Cardiac atrium fibroblast (primary cell): ENCODE measurements around the gene ZNF76. TPM values are rescaled to one million over a fixed set of nuclear protein-coding genes. Genes with fewer than 3 reads are reported as not detected.

Source experiments
- total RNA-seq: library from RNA; depleted of rRNA; stranded (reverse); fragments of >200 nt; gene quantifications from 2 replicates; pipeline ENCODE4 v1.2.3, GENCODE V29; 2015

The ZNF76 gene
- total RNA-seq, result 12.3 and 16.1 TPM in 2 replicates

DNA sequence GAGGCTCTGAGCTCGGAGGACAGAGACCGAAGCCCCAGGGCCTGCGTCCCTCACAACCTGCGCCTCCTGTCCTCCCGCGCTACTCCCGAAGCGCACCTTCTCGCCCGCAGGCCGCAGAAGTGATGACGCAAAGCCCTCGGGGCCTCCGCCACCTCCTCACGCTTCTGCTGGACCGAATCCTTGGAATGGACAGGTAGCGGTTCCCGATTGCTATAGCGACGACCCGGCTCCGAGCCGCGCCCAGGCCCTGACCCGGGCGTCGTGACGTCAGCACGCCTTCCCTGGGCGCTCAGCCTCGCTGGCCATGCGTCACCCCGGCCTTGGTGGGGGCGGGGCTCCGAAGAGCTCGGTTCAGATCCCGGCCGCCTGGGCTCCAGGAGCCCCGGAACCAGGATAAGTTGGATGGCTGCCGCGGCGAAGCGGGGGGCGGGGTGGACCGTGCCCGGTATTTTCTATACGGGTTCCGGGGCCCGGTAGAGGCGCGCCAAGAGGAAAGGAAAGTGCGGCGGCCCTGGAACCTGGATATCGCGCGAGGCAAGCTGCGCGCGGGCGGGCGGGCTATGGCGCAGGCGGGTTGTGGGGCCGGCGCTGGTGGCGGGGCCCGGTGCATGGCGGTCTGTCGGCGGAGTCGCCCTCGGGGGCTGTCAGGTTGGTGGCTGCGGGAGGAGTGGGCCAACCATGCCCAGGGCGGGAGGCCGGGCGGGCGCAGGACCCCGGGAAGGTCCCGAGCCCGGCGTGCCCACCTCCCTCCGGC is at the start of gene ZNF76:
Gene ZNF76, plus strand, starts transcription at position 542 of the 754 bp plus-strand sequence. CDS start 21,417 bp downstream, outside the sequence.

DNA sequence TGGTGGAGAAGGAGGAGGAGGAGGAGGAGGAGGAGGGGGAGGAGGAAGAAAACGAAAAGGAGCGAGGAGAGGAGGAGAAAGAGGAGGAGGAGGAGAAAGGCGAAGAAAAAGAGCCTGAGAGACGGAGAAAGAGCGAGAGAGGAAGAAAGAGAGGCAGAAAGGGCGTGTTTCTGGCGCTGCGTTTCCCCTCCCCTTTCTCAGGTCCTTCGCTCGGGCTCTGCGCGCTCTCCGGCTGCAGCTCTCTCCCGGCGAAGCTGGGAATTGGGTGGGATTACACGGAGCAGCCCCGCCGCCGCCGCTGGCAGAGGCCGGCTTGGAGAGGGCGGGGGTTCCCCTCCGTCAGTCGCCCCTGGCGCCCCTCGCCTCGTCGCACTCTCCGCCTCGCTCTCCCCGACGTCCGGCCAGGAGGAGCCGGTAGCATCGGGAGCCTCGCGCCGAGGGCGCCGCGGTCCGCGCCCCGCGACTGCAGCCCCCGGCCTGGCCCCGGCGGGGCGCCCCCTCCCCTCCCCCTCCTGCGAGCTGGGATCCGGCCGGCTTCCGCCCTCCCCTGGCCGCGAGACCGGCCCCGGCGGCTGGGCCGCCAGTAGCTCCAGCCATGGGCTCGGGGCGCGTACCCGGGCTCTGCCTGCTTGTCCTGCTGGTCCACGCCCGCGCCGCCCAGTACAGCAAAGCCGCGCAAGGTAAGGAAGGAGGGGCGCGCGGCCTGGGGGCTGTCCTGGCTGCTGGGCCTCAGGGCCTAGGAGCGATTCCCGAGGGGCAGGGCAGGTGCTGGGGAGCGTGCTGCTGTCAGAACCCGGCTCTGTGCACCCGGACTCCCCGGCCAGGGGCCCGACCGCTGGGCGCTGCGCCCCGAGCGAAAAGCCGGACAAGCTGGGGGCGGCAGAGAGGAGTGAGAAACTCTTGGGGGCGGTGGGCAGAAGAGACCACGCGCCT is 45.4 kb upstream of the ZNF76 start, which contains the start of gene SCUBE3:
Gene SCUBE3, plus strand, starts transcription at position 133 of the 933 bp plus-strand sequence. Its CDS starts 463 bp downstream, at position 596.

DNA sequence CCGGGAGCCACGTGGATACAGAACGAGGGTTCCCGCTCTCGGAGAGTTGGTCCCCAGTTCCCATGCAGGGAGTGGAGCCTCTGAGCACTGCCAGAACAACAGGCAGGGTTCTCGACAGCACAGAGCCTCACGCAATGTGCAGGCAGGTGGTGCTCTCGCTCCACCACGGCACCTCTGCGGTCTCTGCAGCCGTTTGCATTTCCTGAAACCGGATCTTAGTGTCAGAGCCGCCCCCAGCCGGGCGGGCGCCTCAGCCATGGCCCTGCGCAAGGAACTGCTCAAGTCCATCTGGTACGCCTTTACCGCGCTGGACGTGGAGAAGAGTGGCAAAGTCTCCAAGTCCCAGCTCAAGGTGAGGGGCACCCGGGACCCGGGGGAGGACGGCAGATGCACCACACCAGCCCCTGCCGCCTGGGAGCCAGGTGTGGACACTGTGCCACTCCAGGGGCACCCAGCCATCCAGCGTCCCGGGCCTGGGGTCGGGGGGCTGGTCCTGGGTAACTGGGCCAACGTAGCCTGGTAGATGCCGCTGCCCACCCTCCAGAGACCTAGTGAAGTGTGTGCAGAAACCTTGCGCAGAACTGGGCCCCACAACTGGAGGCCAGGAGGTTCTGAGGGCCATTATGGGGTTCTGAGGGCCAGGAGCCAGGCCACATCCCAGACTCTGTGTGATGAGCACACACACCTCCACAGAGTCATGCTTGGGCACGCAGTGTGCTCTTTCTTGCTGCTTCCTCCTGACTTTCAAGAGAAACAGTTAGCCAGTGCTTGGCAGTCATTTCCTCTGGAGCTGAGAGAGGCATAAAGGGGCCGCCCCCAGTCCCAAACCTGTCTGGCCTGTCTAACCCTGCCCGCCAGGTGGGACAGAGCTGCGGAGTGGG is 38.3 kb downstream of the ZNF76 start, which contains the start of gene DEF6:
Gene DEF6, plus strand, starts transcription at position 218 of the 881 bp plus-strand sequence. Its CDS starts 39 bp downstream, at position 257.

DNA sequence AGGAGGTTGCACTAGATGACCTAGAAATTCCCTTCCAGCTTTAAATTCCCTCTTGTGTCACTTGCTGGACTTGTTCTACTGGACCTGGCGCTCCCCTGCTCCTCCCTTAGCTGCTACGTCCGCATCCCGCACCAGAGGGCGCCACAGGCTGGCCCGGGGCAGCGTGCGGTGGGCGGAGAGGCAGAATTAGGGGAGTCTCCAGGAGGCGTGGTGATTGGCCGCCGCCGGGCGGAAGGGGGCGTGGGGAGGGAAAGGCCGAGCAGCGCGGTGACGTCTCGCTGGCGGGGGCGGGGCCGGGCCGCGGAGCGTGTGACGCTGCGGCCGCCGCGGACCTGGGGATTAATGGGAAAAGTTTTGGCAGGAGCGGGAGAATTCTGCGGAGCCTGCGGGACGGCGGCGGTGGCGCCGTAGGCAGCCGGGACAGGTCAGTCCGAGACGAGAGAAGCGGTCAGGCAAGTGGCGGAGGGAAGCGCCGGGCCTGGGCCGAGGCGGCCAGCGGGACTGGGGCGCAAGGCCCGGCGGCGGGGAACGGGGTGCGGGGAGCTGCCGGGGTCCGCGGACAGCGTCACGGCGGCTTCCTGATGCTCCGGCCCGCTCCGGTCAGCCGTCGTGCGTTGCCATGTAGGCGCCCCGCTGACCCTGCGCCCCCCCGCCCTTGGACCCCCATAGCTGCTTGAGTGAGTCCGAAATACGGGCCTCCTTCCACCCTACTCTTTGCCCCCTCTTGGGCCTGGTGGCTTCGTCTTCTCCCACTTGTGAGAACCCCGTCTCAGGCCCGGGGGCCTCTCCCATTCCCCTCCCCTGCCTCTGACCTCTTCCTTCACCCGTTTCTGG is 82.9 kb downstream of the ZNF76 start, which contains the start of gene PPARD:
Gene PPARD, plus strand, starts transcription at position 301 of the 834 bp plus-strand sequence. CDS start 68,530 bp downstream, outside the sequence.

Other genes with a start within 250 kb of the ZNF76 start
- not detected in 2 replicates for gene TCP11, start 118.4 kb upstream of the ZNF76 start, total RNA-seq
- 0.32 and 2.0 TPM in 2 replicates for gene SCUBE3, start 45.8 kb upstream of the ZNF76 start, total RNA-seq
- gene DEF6, start 38.1 kb downstream of the ZNF76 start, total RNA-seq, result 1.1 TPM in 1 of 2 replicates, not detected in the other
- 11.6 and 13.1 TPM in 2 replicates for gene PPARD, start 82.8 kb downstream of the ZNF76 start, total RNA-seq
- 2.6 and 4.3 TPM in 2 replicates for gene FANCE, start 192.6 kb downstream of the ZNF76 start, total RNA-seq
- gene RPL10A, start 208.7 kb downstream of the ZNF76 start, total RNA-seq, result 1,496 and 1,677 TPM in 2 replicates
- gene TEAD3, start 237.3 kb downstream of the ZNF76 start, total RNA-seq, result 12.5 and 13.0 TPM in 2 replicates